Coronary artery (tissue), 2 donors: ENCODE data around the gene GLT1D1.
"Not testable (repeated sequence)": the region's sequence is repeated elsewhere in the genome, so short reads cannot be mapped to it uniquely, and the experiment has no call there.

ENCODE experiments used
- DNase-seq: peaks from one replicate; pipeline ENCODE4 v3.0.0-alpha.2; 2017; ENCODE audit warnings: low spot score
- H3K27ac ChIP-seq, 2 donors: fragments of 200-600 bp; sonication (generic); one replicate each; pipeline ENCODE4 v1.5.1; 2016 to 2019
- H3K4me3 ChIP-seq: fragments of 200-600 bp; sonication (generic); 2 replicates; pipeline ENCODE4 v1.5.1; 2016; ENCODE audit warnings: mild to moderate bottlenecking, moderate library complexity
- TF ChIP-seq, protein P1 (sequence below): fragments of 200-600 bp; sonication (generic); IDR thresholded peaks from one replicate; pipeline ENCODE4 v1.5.1; 2019; ENCODE audit warnings: antibody characterized with exemption

GLT1D1 gene

DNA sequence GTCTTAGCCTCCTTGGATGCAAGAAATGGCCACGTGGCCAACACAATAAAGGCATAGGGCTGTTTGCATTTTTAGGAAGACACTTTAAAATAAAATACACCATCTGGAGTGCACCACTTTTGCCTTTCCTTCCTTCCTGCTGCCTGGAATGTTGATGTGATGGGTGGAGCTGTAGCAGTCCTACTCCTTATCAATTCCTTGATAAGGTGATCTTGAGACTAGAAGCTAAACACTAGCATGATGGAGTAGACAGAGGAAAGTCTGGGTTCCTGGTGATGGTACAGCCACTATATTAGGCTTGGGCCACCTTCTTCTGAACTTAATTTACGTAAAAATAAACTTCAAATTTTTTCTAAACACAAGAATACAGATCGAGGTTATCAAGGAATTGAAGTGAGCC is 2.9 kb upstream of the GLT1D1 start:
- Histone ChIP-seq H3K4me3 (no peak overlapping the region), H3K27ac (no peak overlapping the region)
- TF ChIP-seq, protein P1, sequence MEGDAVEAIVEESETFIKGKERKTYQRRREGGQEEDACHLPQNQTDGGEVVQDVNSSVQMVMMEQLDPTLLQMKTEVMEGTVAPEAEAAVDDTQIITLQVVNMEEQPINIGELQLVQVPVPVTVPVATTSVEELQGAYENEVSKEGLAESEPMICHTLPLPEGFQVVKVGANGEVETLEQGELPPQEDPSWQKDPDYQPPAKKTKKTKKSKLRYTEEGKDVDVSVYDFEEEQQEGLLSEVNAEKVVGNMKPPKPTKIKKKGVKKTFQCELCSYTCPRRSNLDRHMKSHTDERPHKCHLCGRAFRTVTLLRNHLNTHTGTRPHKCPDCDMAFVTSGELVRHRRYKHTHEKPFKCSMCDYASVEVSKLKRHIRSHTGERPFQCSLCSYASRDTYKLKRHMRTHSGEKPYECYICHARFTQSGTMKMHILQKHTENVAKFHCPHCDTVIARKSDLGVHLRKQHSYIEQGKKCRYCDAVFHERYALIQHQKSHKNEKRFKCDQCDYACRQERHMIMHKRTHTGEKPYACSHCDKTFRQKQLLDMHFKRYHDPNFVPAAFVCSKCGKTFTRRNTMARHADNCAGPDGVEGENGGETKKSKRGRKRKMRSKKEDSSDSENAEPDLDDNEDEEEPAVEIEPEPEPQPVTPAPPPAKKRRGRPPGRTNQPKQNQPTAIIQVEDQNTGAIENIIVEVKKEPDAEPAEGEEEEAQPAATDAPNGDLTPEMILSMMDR, result no peak
- DNase-seq, result no peak

DNA sequence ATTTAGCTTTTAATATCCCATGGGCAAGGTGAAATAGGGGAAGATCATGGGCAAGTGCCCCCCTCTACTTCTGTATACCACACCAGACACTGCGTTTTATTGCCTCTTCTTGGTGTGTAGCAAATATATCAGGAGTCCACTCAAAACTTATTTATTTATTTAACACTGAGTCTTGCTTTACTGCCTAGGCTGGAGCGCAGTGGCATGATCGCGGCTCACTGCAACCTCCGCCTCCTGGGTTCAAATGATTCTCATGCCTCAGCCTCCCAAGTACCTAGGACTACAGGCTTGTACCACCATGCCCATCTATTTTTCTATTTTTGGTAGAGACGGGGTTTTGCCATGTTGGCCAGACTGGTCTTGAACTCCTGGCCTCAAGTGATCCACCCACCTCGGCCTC is 1.8 kb upstream of the GLT1D1 start:
- not testable (repeated sequence) for H3K27ac ChIP-seq, DNase-seq, H3K4me3 ChIP-seq

DNA sequence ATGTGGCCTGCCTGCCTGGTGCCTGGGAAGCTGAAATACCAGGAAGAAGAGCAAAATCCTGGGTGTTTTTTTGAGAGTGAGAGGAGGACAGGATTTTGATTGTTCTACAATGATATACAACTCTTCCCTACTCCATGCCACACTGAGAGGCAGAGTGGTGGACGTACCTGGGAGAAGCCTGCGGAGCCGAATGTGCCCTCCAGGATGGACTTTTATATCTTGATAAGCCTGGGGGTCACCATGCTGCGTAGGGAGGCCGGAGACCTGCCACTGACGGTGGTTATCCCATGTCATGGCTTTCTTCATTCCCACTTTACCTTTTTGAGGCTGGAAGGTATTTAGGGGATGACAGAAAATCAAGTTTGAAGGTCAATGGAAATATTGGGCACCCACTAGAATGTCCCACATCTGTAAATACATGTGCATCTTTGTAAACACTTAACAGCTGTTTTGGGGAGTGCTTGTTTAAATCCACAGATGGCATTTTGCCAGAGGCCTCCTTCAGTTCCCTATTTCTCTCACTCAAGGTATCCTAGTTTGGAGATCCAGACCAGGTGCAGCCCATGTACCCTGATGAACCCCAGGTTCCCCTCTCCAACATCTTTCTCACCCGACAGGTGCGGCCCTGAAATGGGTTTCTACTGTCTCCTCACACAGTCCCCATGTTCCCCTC is 1.1 kb upstream of the GLT1D1 start:
- Histone ChIP-seq H3K4me3 (no peak overlapping the region), H3K27ac (no peak overlapping the region)
- TF ChIP-seq, protein P1, result no peak
- DNase-seq, result no peak

DNA sequence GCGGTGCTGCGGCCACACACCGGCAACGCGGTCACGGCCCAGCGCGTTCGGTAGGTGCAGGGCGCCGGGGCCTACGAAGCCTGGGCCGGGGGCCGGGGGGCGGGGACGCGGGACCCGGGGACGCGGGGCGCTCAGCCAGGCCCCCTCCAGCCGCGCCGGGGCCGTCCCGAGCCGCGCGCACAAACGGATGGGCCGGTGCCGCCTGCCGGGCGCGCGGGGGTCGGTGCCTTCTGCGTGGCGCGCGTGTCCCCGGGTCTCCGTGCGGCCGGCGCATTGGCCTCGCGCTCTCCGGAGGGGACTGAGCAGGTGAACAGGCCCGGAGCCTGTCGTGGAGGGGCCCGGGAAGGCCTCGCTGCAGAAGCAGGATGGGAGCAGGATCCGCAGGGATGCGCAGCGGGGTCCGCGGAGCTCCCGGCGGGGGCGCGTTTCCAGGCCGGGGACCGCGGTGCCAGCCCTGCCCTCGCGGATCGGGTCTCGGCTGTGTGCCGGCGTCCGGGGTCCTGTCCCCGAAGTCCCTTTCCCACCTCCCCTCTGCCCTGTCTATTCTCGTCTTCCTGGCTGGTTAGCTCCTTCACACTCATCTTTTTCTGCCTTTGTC is 421 bp downstream of the GLT1D1 start:
- DNase-seq, result no peak
- peak overlapping the region; percentile 40 for H3K4me3 ChIP-seq
- H3K27ac ChIP-seq, result no peak overlapping the region
- TF ChIP-seq, protein P1, result no peak

GRCh38 chr12:128856035-128856790 is 2.9 kb downstream of the GLT1D1 start:
- TF ChIP-seq, protein P1, result no peak
- Histone ChIP-seq H3K4me3 (no peak overlapping the region), H3K27ac (no peak overlapping the region)
- no peak for DNase-seq

- TF ChIP-seq, protein P1, result no peak
- Histone ChIP-seq H3K27ac (no peak overlapping the region), H3K4me3 (no peak overlapping the region)
- DNase-seq, result no peak
Measured at GRCh38 chr12:128856791-128857078, 3.5 kb downstream of the GLT1D1 start.

DNA sequence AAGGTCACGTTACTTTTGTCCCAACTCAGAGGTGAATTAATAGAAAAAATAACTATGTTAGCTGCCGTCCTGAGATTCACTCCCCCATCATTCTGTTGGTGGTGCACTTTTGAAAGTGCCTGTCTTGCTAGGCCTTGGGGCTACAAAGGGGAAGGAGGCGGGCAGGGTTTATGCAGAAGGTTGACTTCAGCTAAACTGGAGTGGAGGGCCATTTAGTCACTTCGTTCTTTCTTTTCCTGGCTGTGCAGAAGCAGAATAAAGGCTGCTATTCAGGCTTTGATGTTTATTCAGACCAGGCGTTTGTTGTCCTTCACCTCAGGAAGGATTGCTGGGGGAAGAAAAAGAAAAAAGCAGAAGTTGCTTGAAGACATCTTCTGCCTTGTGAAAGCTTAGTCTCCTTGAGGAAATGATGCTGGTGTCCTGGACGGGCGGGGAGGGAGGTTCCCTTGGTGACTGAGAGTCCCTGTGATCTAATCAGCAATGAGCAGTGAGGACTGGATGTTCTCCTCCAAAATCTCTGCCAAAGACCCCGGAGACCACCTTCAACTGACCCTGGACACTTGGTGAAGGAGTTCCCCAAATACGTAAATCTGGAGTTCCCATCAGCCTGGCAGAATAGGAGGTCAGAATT is 4.0 kb downstream of the GLT1D1 start:
- no peak for DNase-seq
- TF ChIP-seq, protein P1, result no peak
- H3K27ac ChIP-seq, result no peak overlapping the region
- no peak overlapping the region for H3K4me3 ChIP-seq
